ENCODE measurements around the gene TMEM250. TPM values are rescaled to one million over a fixed set of nuclear protein-coding genes. Genes with fewer than 3 reads are reported as not detected.
"Not testable (repeated sequence)": the region's sequence is repeated elsewhere in the genome, so short reads cannot be mapped to it uniquely, and the experiment has no call there.

Gene TMEM250
- 54.7 TPM in 2 replicates for total RNA-seq (2014; rRNA removed)
- polyA plus RNA-seq (2012) = 32.3 TPM

DNA sequence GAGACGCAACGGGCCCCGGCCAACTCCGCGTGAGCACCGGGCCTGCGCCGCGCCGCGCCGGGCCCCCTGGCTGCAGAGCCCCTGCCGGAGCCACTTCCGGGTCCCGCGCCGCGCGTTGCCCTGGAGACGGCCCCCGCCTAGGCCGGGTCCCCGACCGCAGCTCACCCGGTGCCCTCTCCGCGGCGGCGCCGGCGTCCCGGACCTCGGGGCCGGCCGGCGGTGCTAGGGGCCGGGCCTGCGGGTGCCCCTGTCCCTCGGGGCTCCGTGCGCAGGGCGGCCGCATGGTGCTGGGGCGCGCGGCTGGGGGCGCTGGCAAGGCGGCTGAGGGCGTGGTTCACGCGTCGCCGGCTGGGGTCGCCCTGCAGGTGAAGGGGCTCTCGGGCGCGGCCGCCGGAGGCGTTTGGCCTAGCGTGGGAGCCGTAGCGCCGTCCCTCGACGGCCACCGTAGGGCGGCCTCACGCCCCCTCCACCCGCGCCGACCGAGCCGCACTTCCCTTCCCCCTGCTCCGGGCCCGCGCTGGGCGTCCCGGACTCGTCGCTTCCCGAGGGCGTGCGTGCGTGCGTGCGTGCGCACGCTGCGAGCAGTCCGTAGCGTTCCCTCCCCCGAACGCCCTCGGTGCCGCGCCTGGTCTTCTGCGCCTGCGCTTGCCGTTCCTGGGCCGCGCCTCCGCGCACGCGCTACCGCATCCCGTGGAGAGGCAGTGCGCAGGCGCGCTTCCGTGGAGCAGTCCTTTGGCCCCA is at the start of gene TMEM250:
Gene TMEM250 (minus strand): TSS at position 556 of the 741 bp plus-strand sequence. CDS start 1,975 bp downstream, outside the sequence.
- peak; percentile 96 for DNase-seq (ENCODE audit: low read depth)

DNA sequence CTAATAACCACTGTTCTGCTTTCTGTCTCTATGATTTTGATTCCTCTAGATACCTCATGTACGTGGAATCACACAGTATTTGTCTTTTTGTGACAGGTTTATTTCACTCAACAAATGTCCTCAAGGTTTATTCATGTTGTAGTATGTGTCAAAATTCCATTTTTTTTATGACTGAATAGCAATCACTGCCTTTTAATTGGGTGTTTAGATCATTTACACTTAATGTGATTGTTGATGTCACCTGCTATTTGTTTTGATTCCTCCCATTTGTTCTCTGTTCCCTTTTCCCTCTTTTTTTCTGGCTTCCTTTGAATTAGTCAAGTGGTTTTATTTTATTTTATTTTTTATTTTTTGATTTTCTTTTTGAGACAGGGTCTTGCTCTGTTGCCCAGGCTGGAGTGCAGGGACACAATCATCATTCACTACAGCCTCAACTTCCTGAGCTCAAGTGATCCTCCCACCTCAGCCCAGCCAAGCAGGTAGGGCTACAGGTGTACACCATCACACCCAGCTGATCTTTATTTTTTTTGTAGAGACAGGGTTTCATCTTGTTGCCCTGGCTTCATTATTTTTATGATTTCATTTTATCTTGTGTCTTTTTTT is 44.7 kb upstream of the TMEM250 start:
- no peak for DNase-seq (ENCODE audit: low read depth)

DNA sequence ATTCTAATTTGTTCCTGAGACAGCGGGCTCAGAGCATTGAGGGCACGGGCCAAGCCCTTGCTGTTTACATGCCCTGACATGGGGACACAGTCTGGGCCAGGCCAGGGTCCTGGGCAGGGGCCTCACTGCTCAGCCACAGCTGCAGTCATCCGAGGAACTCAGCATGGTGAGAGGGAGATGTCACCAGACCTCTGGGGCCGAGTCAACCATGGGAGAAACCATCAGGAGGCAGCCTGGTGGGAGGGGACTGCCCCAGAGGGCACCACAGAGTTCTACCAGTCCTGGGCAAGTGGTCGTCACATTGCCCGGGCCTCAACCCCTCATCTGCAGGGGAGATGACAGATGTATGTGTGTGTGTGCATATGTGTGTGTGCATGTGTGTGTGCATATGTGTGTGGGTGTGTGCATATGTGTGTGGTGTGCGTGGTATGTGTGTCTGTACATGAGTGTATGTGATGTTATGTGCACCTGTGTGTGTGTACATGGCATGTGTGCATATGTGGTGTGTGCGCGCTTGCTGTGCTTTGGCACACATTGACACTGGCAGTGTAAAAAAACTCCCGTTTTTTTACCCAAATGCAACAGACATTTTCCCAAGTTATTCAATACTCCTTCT is 42.4 kb upstream of the TMEM250 start:
- no peak for DNase-seq (ENCODE audit: low read depth)

GRCh38 chr9:136160381-136160841 is 41.7 kb upstream of the TMEM250 start:
- DNase-seq (ENCODE audit: low read depth) = no peak

- DNase-seq (ENCODE audit: low read depth) = no peak
Measured at GRCh38 chr9:136159851-136160250, 41.2 kb upstream of the TMEM250 start.

GRCh38 chr9:136157477-136158265 is 39.0 kb upstream of the TMEM250 start:
- no peak for DNase-seq (ENCODE audit: low read depth)

DNA sequence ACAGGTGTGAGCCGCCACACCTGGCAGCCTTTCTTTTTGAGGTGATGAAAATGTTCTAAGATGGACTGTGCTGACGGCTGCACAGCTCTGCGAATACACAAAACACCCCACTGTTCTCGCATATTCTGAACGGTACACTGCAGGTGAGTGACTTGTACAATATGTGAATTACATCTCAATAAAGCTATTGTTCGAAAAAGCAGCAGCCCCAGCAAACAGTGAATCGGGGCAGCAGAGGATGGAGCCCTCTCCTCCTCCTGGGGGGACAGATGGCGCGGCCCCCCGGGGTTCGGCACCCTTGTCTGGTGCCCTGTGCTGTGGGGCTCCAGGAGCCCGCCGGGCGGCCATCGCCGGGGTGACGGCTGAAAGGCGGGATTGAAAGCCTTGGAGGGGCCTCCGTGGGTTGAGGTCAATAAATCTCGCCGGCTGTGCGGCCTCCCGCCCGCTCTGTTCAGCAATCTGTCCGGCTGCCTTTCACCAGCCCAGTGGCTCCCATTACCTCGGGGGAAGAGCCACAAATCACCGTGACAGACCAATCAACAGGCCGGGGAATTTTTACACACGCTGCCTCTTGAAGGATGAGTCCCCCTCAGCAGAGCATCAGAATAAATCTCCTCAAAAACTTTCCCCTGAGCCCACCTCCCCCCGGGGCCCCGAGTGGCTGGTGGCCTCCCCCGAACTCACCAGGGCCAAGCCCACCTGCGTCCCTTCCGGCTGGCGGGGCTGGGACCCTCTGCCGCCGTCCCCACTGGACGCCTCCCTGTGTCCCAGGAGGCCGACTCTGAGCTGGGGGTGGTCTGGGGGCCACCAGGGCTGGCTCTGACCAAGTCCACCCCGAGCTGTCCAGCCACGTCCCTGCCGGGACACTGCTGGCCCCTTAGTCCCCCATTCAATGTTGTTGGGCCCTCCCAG is 37.8 kb upstream of the TMEM250 start:
- DNase-seq (ENCODE audit: low read depth) = no peak

- DNase-seq (ENCODE audit: low read depth) = no peak
Measured at GRCh38 chr9:136155576-136155975, 36.9 kb upstream of the TMEM250 start.

DNA sequence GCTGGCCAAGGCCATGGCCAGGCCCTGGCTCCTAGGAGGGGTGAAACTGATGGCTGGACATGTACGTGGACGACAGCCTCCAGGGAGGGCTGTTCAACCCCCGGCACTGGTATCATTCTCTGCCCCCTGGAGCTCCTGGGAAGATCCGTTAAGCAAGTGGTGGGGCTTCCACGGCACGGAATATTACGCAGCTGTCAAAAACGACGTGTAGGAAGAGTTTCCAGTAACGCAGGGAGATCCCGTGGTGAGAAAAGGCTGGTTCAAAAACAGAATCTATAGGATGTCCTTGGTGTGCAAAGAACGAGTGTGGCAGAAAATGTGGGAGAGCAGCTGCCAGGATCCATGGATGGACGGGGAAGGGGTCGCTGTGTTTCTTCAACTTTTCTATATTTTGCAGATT is 36.3 kb upstream of the TMEM250 start:
- no peak for DNase-seq (ENCODE audit: low read depth)

GRCh38 chr9:136153381-136154065 is 34.8 kb upstream of the TMEM250 start:
- no peak for DNase-seq (ENCODE audit: low read depth)

- no peak for DNase-seq (ENCODE audit: low read depth)
Measured at GRCh38 chr9:136152931-136153330, 34.3 kb upstream of the TMEM250 start.

DNA sequence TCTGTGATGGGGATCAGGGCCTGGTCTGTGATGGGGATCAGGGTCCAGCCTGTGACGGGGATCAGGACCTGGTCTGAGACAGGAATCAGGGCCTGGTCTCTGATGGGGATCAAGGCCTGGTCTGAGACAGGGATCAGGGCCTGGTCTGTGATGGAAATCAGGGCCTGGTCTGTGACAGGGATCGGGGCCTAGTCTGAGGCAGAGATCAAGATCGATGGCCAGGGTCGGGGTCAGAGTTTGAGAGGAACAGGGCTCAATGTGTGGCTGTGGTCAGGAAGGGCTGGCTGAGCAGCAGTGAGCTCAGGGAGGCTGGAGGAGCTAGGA is 33.8 kb upstream of the TMEM250 start:
- DNase-seq (ENCODE audit: low read depth) = no peak

DNA sequence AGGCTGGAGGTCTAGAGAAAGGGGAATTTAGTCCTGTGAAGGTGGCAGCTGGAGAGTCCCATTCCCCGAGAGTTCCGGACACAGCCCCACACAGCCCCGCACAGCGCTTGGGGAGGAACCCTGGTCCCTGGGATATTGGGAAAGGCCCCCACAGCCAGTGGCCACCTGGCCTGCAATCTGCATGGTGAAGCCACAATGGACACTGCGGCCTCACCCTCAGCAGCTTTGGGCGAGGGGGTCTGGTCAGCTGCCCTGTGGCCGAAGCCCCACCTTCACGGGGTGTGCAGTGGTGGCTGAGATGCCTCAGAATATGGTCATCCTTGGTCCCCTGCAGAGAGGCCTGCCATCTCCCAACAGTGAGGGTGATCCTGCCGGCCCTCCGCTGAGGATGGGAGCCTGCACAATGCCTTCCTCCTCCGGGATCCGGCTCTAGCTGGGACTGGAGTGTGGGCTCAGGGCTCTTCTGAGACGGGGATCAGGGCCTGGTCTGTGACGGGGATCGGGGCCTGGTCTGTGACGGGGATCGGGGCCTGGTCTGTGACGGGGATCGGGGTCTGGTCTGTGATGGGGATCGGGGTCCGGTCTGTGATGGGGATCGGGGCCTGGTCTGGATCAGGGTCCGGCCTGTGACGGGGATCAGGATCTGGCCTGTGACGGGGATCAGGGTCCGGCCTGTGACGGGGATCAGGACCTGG is 33.3 kb upstream of the TMEM250 start:
- no peak for DNase-seq (ENCODE audit: low read depth)

GRCh38 chr9:136151214-136151804 is 32.6 kb upstream of the TMEM250 start:
- no peak for DNase-seq (ENCODE audit: low read depth)

- not testable (repeated sequence) for DNase-seq (ENCODE audit: low read depth)
Measured at GRCh38 chr9:136150664-136151213, 32.1 kb upstream of the TMEM250 start.

DNA sequence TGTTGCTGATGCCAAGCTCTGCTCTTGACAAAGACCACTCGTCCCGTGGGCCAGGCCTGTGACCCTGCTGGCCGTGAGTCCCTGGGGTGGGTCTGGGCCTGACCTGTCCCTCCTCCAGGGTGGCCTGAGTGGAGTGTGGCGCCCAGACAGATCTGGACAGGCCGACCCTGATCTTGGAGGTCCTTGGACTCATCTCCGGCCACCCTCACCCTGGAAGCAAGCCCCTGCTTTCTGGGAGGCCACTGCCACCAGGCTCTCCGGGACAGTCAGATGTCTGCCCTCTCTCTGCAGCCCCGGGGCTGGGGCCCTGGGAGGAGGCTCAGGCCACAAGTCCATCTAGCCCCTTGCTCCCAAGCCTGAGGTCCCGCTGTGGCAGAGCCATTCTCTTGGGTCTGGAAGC is 31.2 kb upstream of the TMEM250 start:
- no peak for DNase-seq (ENCODE audit: low read depth)

DNA sequence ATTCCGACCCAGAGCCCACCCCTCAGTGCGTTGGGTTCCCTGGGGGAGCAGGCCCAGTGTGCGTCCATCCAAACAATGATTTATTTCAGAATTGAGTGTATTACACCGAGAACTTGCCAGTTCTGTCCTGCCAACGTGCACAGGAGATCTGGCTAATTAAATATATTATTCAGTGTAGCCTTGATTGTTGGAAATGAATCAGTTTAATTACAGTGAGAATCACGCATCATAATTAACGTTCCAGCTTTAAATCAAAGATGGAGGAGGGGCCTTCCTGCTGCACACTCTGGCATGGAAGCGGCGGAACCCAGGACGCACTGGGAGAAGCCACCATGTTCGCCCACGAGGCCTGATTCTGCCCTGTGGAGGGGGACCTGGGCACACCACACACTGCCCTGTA is 30.7 kb upstream of the TMEM250 start:
- no peak for DNase-seq (ENCODE audit: low read depth)

DNA sequence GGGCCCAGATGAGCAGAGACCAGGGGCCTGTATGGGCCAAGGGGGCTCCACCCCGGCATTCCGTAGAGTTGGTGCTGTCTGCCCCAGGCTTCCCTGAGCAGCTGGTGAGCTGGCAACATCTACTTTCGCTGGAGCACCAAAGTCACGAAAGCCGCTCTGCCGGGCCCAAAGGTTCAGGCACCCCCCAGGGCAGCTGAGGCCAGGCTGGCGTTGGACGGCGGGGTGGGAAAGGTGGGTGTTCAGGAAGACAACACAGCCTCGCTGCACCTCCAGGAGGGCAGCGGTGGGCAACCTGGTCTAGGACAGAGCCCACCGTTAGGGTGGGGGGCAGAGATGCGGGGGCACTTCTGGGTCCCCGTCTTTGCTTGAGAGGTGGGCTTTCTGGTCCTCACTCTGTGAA is 30.1 kb upstream of the TMEM250 start:
- DNase-seq (ENCODE audit: low read depth) = no peak

All from LHCN-M2 (cell line).